ENCODE results near the gene DNASE1.

DNASE1 gene

GRCh38 chr16:3610698-3611145 is 43.8 kb upstream of the DNASE1 start:
- TF ChIP-seq, protein P1, sequence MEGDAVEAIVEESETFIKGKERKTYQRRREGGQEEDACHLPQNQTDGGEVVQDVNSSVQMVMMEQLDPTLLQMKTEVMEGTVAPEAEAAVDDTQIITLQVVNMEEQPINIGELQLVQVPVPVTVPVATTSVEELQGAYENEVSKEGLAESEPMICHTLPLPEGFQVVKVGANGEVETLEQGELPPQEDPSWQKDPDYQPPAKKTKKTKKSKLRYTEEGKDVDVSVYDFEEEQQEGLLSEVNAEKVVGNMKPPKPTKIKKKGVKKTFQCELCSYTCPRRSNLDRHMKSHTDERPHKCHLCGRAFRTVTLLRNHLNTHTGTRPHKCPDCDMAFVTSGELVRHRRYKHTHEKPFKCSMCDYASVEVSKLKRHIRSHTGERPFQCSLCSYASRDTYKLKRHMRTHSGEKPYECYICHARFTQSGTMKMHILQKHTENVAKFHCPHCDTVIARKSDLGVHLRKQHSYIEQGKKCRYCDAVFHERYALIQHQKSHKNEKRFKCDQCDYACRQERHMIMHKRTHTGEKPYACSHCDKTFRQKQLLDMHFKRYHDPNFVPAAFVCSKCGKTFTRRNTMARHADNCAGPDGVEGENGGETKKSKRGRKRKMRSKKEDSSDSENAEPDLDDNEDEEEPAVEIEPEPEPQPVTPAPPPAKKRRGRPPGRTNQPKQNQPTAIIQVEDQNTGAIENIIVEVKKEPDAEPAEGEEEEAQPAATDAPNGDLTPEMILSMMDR (IDR thresholded peaks at IDR 0.05; ENCODE audit: insufficient read depth, low read depth, low read length, missing control alignments), result no peak
- H3K4me3 ChIP-seq (ENCODE audit: low read depth, low read length), result peak overlapping the region; percentile 61
- DNase-seq (ENCODE audit: low read depth), result peak; percentile 29

DNA sequence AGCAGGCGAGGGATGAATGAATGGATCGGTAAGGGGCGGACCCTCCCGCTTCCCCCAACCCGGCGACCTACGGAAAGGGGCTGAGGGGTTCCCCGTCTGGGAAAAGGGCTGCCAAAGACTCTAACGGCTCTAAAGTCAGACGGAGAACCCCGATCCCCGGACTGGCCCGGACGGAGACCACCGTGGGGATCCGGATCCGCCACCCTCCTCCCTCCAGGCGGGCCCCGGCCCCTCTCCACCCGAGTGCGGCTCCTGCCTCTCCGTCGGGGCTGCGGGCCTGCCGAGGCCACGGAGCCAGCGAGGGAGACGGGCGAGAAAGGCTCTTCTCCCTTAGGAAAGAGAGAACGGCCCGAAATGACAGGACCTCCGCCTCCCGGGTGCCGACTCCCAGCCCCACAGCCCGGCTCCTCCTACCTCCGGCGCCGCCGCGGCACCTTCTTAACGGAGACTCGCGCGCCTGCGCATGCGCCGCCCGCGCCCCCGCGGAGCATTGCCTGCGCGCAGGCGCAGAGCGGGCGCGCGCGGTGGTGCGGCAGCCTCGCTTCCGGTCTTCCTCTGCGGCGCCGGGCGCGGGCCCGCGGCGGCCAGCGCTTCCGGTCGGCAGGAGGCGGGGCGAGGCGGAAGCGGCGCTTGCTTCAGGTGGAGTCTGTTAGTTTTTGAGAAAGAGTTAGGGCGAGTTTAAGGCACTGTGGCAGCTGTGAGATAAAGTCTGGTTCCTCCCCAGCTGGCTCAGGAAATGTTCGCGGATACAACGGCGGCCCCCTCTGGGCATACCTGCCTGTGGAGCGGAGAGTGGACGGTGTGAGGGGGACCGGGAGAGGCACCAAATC is 43.1 kb upstream of the DNASE1 start, which contains the start of gene SLX4:
Gene SLX4, minus strand, starts transcription at position 461 of the 830 bp plus-strand sequence. CDS start 2,642 bp downstream, outside the sequence.
- H3K4me3 ChIP-seq (ENCODE audit: low read depth, low read length), result peak within 1 kb of the TSS; percentile 75
- peak; percentile 96 for DNase-seq (ENCODE audit: low read depth)
- TF ChIP-seq, protein P1 (IDR thresholded peaks at IDR 0.05; ENCODE audit: insufficient read depth, low read depth, low read length, missing control alignments), result no peak

- DNase-seq (ENCODE audit: low read depth), result no peak
- TF ChIP-seq, protein P1 (IDR thresholded peaks at IDR 0.05; ENCODE audit: insufficient read depth, low read depth, low read length, missing control alignments), result no peak
- H3K4me3 ChIP-seq (ENCODE audit: low read depth, low read length), result peak overlapping the region; percentile 75
These were observed 41.7 kb upstream of the DNASE1 start for GRCh38 chr16:3612510-3613466.

DNA sequence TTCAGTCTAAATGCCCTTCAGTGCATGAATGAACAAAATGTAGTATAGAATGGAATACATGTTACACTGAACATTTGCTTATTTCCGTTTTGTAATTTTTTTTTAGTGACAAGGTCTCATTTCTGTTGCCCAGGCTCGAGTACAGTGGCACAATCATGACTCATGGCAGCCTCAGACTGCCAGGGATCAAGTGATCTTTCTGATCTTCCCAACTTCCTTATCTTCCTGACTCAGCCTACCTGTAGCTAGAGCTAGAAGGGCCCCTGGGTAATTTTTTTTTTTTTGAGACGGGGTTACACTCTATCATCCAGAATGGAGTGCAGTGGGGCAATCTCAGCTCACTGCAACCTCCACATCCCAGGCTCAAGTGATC is 35.7 kb upstream of the DNASE1 start:
- no peak overlapping the region for H3K4me3 ChIP-seq (ENCODE audit: low read depth, low read length)
- TF ChIP-seq, protein P1 (IDR thresholded peaks at IDR 0.05; ENCODE audit: insufficient read depth, low read depth, low read length, missing control alignments), result no peak
- no peak for DNase-seq (ENCODE audit: low read depth)

DNA sequence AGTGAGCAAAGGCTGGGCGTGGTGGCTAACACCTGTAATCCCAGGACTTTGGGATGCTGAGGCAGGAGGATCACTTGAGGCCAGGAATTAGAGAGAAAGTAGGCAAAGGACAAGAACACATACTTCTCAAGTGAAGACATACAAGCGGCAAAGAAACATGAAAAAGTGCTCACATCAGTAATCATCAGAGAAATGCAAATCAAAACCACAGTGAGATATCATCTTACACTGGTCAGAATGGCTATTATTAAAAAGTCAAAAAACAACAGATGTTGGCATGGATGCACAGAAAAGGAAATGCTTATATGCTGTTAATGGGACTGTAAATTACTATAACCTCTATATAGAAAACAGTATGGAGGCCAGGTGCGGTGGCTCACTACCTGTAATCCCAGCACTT is 30.8 kb upstream of the DNASE1 start:
- H3K4me3 ChIP-seq (ENCODE audit: low read depth, low read length), result 0 out of 2 replicates have a peak overlapping the region, but pooled peaks have one; percentile 3
- peak; percentile 51 for DNase-seq (ENCODE audit: low read depth)
- TF ChIP-seq, protein P1 (IDR thresholded peaks at IDR 0.05; ENCODE audit: insufficient read depth, low read depth, low read length, missing control alignments), result no peak

DNA sequence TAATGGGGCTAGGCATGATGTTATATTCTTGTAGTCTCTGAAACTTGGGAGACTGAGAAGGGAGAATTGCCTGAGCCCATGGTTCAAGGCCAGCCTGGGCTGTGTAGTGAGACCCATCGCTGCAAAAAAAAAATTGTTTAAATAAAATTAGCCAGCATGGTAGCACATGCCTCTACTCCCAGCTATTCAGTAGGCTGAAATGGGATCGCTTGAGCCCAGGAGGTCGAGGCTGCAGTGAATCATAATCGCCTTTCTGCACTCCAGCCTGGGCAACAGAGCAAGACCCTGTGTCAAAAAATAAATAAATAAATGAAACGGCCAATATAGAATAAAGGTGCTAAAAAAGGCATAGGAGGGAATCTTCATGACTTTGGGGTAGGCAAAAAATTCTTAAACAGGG is 29.2 kb upstream of the DNASE1 start:
- no peak overlapping the region for H3K4me3 ChIP-seq (ENCODE audit: low read depth, low read length)
- no peak for DNase-seq (ENCODE audit: low read depth)

More for the DNA sequence above, 29.2 kb upstream of the DNASE1 start:
- TF ChIP-seq, protein P1 (IDR thresholded peaks at IDR 0.05; ENCODE audit: insufficient read depth, low read depth, low read length, missing control alignments), result no peak
